22Rv1 (cell line): ENCODE measurements around the gene DSCAML1.

ENCODE experiments used
- H3K27ac ChIP-seq: fragments of 450-650 bp; 2 replicates; pipeline ENCODE4 v1.5.1; 2017
- ZFX ChIP-seq: fragments of 450-650 bp; IDR thresholded peaks from 2 replicates; pipeline ENCODE4 v1.6.1; 2017; ENCODE audit warnings: antibody characterized with exemption, borderline replicate concordance
- TF ChIP-seq, protein P1 (sequence below): fragments of 450-650 bp; IDR thresholded peaks from 2 replicates; pipeline ENCODE4 v1.5.1; 2017; ENCODE audit warnings: mild to moderate bottlenecking

Gene DSCAML1

DNA sequence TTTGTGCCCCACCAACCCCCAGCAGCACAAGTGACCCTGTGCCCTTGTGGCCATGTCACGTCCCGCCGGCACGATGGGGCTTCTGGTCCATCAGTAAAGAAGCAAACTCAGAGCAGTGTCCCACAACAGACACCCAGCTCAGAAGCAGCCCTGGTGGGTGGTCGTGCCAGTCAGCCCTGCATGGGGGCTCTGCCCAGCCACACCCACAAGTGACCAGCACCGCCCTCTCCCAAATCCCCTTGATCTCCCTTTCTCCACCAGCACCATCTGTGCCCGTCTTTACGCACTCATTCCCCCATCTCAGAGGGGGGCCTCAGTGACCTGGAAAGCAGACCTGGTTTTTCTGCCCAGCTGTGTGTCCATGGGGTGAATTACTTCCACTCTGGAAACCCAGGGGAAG is 149.1 kb downstream of the DSCAML1 start:
- H3K27ac ChIP-seq, result no peak overlapping the region
- no peak for TF ChIP-seq ZFX
- TF ChIP-seq, protein P1, sequence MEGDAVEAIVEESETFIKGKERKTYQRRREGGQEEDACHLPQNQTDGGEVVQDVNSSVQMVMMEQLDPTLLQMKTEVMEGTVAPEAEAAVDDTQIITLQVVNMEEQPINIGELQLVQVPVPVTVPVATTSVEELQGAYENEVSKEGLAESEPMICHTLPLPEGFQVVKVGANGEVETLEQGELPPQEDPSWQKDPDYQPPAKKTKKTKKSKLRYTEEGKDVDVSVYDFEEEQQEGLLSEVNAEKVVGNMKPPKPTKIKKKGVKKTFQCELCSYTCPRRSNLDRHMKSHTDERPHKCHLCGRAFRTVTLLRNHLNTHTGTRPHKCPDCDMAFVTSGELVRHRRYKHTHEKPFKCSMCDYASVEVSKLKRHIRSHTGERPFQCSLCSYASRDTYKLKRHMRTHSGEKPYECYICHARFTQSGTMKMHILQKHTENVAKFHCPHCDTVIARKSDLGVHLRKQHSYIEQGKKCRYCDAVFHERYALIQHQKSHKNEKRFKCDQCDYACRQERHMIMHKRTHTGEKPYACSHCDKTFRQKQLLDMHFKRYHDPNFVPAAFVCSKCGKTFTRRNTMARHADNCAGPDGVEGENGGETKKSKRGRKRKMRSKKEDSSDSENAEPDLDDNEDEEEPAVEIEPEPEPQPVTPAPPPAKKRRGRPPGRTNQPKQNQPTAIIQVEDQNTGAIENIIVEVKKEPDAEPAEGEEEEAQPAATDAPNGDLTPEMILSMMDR, result no peak

DNA sequence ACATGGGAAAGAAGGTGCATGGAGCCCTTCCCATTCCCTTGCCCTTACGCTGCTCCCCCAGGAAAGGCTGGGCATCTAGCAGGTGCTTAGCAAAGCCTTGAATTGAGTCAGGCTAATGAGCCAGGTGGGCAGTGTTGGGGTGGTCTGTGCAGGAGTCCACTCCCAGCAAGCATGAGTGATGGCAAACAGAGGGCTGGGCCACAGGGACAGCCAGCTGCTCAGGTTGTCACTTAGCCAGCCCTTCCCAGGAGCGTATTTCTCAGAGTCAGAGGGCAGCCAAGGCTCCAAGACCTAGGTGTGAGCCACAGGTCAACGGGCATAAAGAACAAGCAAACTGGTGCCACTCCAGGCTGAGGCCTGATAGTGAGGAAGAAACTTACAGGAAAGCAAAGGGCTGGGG is 149.8 kb downstream of the DSCAML1 start:
- no peak for TF ChIP-seq ZFX
- TF ChIP-seq, protein P1, result no peak

DNA sequence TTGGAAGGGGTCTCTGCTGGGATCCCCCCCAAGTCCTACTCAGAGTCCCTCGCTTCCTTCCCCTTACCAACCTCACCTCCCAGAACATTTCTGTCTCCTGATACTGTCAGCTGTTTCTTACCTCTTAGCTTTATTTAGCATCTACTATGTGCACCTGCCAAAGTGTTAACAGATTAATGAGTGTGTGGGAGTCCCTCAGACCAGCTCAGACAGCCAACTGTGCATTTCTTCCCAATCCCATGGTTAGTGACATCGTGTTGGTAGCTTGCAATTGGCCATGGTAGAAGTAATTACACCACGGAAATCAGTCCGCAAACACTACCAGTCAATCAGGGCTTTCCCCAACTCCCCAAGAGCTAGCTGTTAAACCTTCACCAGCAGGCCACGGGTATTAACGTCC is 150.6 kb downstream of the DSCAML1 start:
- TF ChIP-seq, protein P1, result no peak

More for the DNA sequence above, 149.8 kb downstream of the DSCAML1 start:
- H3K27ac ChIP-seq, result no peak overlapping the region

DNA sequence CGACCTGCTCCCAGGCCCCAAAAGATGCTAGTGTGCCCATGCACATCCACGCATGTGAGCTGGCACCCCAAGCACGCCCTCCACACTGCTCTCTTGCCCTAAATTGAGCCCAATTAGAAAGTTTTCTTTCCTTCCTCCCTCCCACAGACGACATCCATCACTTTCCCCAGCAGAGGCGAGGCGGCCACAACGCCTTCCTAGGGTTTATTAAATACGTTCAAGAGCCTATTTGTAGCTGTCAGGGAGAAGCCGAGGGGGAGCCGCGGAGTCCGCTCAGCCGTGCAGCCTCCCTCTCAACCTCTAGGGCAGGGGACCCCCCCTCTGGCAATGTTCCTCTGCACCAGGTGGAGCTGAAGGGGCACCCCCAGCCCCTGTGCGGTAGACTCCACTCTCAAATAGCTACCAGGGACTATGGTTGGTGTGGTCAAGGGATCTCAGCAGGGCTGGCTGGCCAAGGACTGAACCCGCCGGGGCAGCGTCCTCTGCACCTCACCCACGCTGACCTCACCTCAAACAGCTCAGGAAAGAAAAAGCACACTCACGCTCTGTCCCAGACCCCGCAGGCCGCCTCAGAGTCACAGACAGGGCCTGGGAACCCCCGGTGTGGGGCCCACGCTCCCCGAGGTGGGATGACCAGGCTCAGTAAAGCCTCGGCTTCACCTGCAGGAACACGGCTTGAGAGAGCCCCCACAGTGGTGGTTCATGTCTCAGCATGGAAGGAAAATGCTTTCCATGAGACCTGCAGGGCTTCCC is 152.4 kb downstream of the DSCAML1 start:
- no peak overlapping the region for H3K27ac ChIP-seq
- no peak for TF ChIP-seq ZFX
- TF ChIP-seq, protein P1, result no peak

More for the DNA sequence above, 150.6 kb downstream of the DSCAML1 start:
- no peak overlapping the region for H3K27ac ChIP-seq

DNA sequence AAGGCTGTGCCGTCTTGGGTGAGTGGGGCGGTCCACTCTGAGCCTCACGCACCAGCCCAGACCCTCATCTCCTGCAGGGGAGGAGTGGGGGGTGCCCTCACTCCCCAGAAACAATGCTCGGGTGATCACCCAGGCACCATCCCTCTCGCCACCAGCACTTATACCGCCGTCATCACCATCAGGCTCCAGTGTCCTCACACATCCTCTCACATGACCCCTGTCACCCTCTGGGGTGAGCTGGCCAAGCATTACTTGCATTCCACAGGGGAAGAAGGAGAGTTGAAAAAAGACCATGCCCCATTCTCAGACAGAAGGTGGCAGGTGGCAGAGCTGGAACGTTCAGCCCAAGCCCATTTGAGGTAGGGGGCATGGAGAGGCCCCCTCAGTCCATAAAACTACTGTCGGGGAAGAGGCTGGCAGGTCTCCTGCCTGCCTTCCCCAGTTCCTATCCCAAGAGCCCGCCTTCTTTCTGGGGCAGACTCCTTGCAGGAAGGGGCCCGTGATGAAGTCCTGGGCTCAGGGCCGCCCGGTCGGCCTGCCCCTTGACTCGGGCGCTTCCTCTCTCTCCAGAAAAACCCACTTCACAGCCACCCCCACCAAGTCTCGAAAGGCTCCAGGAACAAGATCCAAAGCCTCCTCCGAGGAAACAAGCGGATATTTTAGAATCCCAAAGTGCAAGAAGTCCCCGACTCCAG is 153.3 kb downstream of the DSCAML1 start:
- TF ChIP-seq ZFX, result no peak
- TF ChIP-seq, protein P1, result no peak
- no peak overlapping the region for H3K27ac ChIP-seq

DNA sequence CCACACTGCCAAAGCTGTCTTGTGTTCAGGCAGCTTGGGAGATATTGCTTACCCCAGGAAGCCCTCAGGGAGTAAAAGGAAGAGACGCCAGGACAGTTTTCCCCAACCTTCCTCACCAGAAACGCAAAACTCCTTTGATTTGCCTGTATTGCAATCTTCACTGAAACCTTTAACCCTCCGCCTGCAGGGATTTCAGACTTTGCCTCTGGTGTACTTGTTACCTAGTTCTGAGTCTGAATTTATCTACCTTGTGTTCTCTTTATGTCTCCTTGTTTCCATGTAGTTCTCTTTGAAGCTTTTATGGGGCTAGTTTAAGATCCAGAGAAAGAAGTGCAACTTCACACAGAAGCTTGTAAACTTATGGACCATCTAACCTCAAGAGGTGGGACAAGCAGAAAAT is 154.2 kb downstream of the DSCAML1 start:
- no peak overlapping the region for H3K27ac ChIP-seq
- TF ChIP-seq, protein P1, result no peak
- TF ChIP-seq ZFX, result no peak

DNA sequence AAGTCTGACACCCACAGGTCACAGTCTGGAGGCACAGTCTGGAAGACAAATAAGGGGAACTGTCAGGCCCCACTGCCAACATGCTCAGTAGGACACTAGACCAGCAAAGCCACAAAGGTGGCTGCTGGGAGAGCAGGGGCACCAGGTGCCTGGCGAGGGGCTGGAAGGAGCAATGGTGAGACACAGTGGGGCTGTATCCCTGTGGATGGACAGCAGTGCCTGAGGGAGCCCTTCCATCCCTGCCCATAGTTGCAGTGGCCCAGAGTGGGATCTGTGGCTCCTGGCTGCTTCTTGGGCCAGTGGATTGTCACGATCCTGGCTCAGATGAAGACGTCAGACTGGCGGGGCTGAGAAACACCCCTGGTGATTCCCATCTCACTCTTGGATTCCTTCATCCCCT is 154.6 kb downstream of the DSCAML1 start:
- H3K27ac ChIP-seq, result no peak overlapping the region
- no peak for TF ChIP-seq ZFX
- TF ChIP-seq, protein P1, result no peak
